HG02798 (cell line): ENCODE measurements around the gene NEDD9.

Experiments
- ATAC-seq: cut with Tn5 transposase; IDR thresholded peaks from one replicate; pipeline ENCODE4 v1.9.1; 2021; ENCODE audit warnings: mild to moderate bottlenecking; ENCODE audit not compliant: unreplicated experiment, poor library complexity

Gene NEDD9

GRCh38 chr6:11153447-11153846 lies 79.0 kb downstream of the NEDD9 start:
- ATAC-seq: no peak

- ATAC-seq: no peak
Observed at GRCh38 chr6:11152581-11152980, 79.9 kb downstream of the NEDD9 start.

- no peak for ATAC-seq
Observed at GRCh38 chr6:11151488-11151887, 81.0 kb downstream of the NEDD9 start.

GRCh38 chr6:11149551-11149950 lies 82.9 kb downstream of the NEDD9 start:
- ATAC-seq: no peak

GRCh38 chr6:11146117-11146826 lies 86.2 kb downstream of the NEDD9 start:
- no peak for ATAC-seq

- peak; percentile 86 for ATAC-seq
Observed at GRCh38 chr6:11144393-11144851, 88.0 kb downstream of the NEDD9 start.

GRCh38 chr6:11143394-11144371 lies 88.8 kb downstream of the NEDD9 start:
- ATAC-seq: no peak

GRCh38 chr6:11142296-11143027 lies 90.0 kb downstream of the NEDD9 start:
- ATAC-seq: no peak

- ATAC-seq: no peak
Observed at GRCh38 chr6:11141295-11141694, 91.2 kb downstream of the NEDD9 start.

GRCh38 chr6:11140056-11140455 lies 92.4 kb downstream of the NEDD9 start:
- ATAC-seq: no peak

GRCh38 chr6:11139051-11139960 lies 93.2 kb downstream of the NEDD9 start:
- no peak for ATAC-seq

- no peak for ATAC-seq
Observed at GRCh38 chr6:11136809-11137208, 95.7 kb downstream of the NEDD9 start.
